Body of pancreas (tissue), 4 donors: ENCODE data around the gene SHISA5.

Source experiments
- POLR2A ChIP-seq, 3 donors: fragments of 450-650 bp; IDR thresholded peaks; one replicate each; pipeline ENCODE4 v1.6.1; 2016; ENCODE audit warnings: antibody characterized with exemption in 3 of 3, mild to moderate bottlenecking in 2 of 3
- TF ChIP-seq, protein P1 (sequence below), 7 experiments: fragments of 450-650 bp in 4 of 7; fragments of 200-600 bp in 3 of 7; sonication (generic) in 3 of 7; IDR thresholded peaks; one replicate each; pipeline ENCODE4 v1.5.1; 2016 to 2019; ENCODE audit warnings: antibody characterized with exemption in 7 of 7

DNA sequence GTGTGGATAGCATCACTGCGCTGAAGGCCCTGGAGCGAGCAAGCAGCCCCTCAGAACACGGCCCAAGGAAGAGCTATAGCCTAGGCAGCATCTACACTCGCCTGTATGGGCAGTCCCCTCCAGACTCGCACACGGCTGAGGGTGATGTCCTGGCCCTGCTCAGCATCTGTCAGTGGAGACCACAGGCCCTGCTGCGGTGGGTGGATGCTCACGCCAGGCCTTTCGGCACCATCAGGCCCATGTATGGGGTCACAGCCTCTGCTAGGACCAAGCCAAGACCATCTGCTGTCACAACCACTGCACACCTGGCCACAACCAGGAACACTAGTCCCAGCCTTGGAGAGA, 36.9 kb downstream of the SHISA5 start:
- TF ChIP-seq, protein P1, sequence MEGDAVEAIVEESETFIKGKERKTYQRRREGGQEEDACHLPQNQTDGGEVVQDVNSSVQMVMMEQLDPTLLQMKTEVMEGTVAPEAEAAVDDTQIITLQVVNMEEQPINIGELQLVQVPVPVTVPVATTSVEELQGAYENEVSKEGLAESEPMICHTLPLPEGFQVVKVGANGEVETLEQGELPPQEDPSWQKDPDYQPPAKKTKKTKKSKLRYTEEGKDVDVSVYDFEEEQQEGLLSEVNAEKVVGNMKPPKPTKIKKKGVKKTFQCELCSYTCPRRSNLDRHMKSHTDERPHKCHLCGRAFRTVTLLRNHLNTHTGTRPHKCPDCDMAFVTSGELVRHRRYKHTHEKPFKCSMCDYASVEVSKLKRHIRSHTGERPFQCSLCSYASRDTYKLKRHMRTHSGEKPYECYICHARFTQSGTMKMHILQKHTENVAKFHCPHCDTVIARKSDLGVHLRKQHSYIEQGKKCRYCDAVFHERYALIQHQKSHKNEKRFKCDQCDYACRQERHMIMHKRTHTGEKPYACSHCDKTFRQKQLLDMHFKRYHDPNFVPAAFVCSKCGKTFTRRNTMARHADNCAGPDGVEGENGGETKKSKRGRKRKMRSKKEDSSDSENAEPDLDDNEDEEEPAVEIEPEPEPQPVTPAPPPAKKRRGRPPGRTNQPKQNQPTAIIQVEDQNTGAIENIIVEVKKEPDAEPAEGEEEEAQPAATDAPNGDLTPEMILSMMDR (IDR thresholded peaks at IDR 0.05), result no peak
- TF ChIP-seq POLR2A (IDR thresholded peaks at IDR 0.05), result no peak
